ENCODE data around the gene SELENOV.

Gene SELENOV

GRCh38 chr19:39480337-39481228 lies 34.4 kb upstream of the SELENOV start, which contains the start of gene TIMM50:
TIMM50 (plus strand) TSS chr19:39480838; CDS start chr19:39480854, 16 bp downstream.
- Histone ChIP-seq H3K4me1 (ENCODE audit: insufficient read depth, insufficient read length) (no peaks in the 10 kb centered on the region), H3K9ac (ENCODE audit: insufficient read length, low read depth) (peak within 1 kb of the TSS; percentile 98), H3K9me3 (ENCODE audit: insufficient read depth, low read length) (no peaks in the 10 kb centered on the region), H3K36me3 (ENCODE audit: insufficient read depth, insufficient read length, low read length) (peaks cover 42% of the 10 kb centered on the region), H3K4me3 (ENCODE audit: insufficient read length, low read depth) (peak within 1 kb of the TSS; percentile 99), H3K27me3 (ENCODE audit: insufficient read depth, insufficient read length) (no peaks in the 10 kb centered on the region)
- TF ChIP-seq ZNF274 (IDR thresholded peaks at IDR 0.05; ENCODE audit: low read depth, low read length) (no peak), YY1 (IDR thresholded peaks at IDR 0.05; ENCODE audit: insufficient read depth, insufficient read length) (peak; percentile 83)
- peak; percentile 95 for DNase-seq (ENCODE audit: low read depth, low spot score)

- Histone ChIP-seq H3K4me1 (ENCODE audit: insufficient read depth, insufficient read length) (no peaks in the 10 kb centered on the region), H3K36me3 (ENCODE audit: insufficient read depth, insufficient read length, low read length) (peaks cover 42% of the 10 kb centered on the region)
- no peak for DNase-seq (ENCODE audit: low read depth, low spot score)
Observed at GRCh38 chr19:39481229-39481545, 33.8 kb upstream of the SELENOV start.

GRCh38 chr19:39481676-39482075 lies 33.3 kb upstream of the SELENOV start:
- Histone ChIP-seq H3K36me3 (ENCODE audit: insufficient read depth, insufficient read length, low read length) (peaks cover 42% of the 10 kb centered on the region), H3K27me3 (ENCODE audit: insufficient read depth, insufficient read length) (no peaks in the 10 kb centered on the region), H3K4me1 (ENCODE audit: insufficient read depth, insufficient read length) (no peaks in the 10 kb centered on the region), H3K9ac (ENCODE audit: insufficient read length, low read depth) (peak overlapping the region; percentile 98), H3K4me3 (ENCODE audit: insufficient read length, low read depth) (peak overlapping the region; percentile 99), H3K9me3 (ENCODE audit: insufficient read depth, low read length) (no peaks in the 10 kb centered on the region)
- TF ChIP-seq YY1 (IDR thresholded peaks at IDR 0.05; ENCODE audit: insufficient read depth, insufficient read length) (no peak), SUZ12 (IDR thresholded peaks at IDR 0.05; ENCODE audit: extremely low read depth, insufficient read depth, insufficient read length) (no peak), ZNF274 (IDR thresholded peaks at IDR 0.05; ENCODE audit: low read depth, low read length) (no peak)
- no peak for DNase-seq (ENCODE audit: low read depth, low spot score)

More at GRCh38 chr19:39481229-39481545, 33.8 kb upstream of the SELENOV start:
- Histone ChIP-seq H3K27me3 (ENCODE audit: insufficient read depth, insufficient read length) (no peaks in the 10 kb centered on the region), H3K4me3 (ENCODE audit: insufficient read length, low read depth) (peak overlapping the region; percentile 99), H3K9me3 (ENCODE audit: insufficient read depth, low read length) (no peaks in the 10 kb centered on the region), H3K9ac (ENCODE audit: insufficient read length, low read depth) (peak overlapping the region; percentile 98)
- TF ChIP-seq ZNF274 (IDR thresholded peaks at IDR 0.05; ENCODE audit: low read depth, low read length) (no peak), YY1 (IDR thresholded peaks at IDR 0.05; ENCODE audit: insufficient read depth, insufficient read length) (no peak), SUZ12 (IDR thresholded peaks at IDR 0.05; ENCODE audit: extremely low read depth, insufficient read depth, insufficient read length) (no peak)

GRCh38 chr19:39483141-39483540 lies 31.8 kb upstream of the SELENOV start:
- H3K9me3 ChIP-seq (ENCODE audit: insufficient read depth, low read length): no peaks in the 10 kb centered on the region
- H3K4me1 ChIP-seq (ENCODE audit: insufficient read depth, insufficient read length): no peaks in the 10 kb centered on the region
- DNase-seq (ENCODE audit: low read depth, low spot score): no peak
- TF ChIP-seq ZNF274 (IDR thresholded peaks at IDR 0.05; ENCODE audit: low read depth, low read length) (no peak), SUZ12 (IDR thresholded peaks at IDR 0.05; ENCODE audit: extremely low read depth, insufficient read depth, insufficient read length) (no peak), YY1 (IDR thresholded peaks at IDR 0.05; ENCODE audit: insufficient read depth, insufficient read length) (no peak)
- H3K36me3 ChIP-seq (ENCODE audit: insufficient read depth, insufficient read length, low read length): peaks cover 51% of the 10 kb centered on the region
- no peak overlapping the region for H3K9ac ChIP-seq (ENCODE audit: insufficient read length, low read depth)
- H3K27me3 ChIP-seq (ENCODE audit: insufficient read depth, insufficient read length): no peaks in the 10 kb centered on the region
- H3K4me3 ChIP-seq (ENCODE audit: insufficient read length, low read depth): no peak overlapping the region

GRCh38 chr19:39489756-39490155 lies 25.2 kb upstream of the SELENOV start:
- peaks cover 60% of the 10 kb centered on the region for H3K36me3 ChIP-seq (ENCODE audit: insufficient read depth, insufficient read length, low read length)
- DNase-seq (ENCODE audit: low read depth, low spot score): no peak

GRCh38 chr19:39492225-39492624 lies 22.7 kb upstream of the SELENOV start:
- Histone ChIP-seq H3K9ac (ENCODE audit: insufficient read length, low read depth) (no peak overlapping the region), H3K4me1 (ENCODE audit: insufficient read depth, insufficient read length) (no peaks in the 10 kb centered on the region), H3K36me3 (ENCODE audit: insufficient read depth, insufficient read length, low read length) (peaks cover 42% of the 10 kb centered on the region), H3K4me3 (ENCODE audit: insufficient read length, low read depth) (no peak overlapping the region), H3K27me3 (ENCODE audit: insufficient read depth, insufficient read length) (no peaks in the 10 kb centered on the region), H3K9me3 (ENCODE audit: insufficient read depth, low read length) (no peaks in the 10 kb centered on the region)
- no peak for DNase-seq (ENCODE audit: low read depth, low spot score)
- TF ChIP-seq SUZ12 (IDR thresholded peaks at IDR 0.05; ENCODE audit: extremely low read depth, insufficient read depth, insufficient read length) (no peak), YY1 (IDR thresholded peaks at IDR 0.05; ENCODE audit: insufficient read depth, insufficient read length) (no peak), ZNF274 (IDR thresholded peaks at IDR 0.05; ENCODE audit: low read depth, low read length) (no peak)

More at GRCh38 chr19:39489756-39490155, 25.2 kb upstream of the SELENOV start:
- TF ChIP-seq SUZ12 (IDR thresholded peaks at IDR 0.05; ENCODE audit: extremely low read depth, insufficient read depth, insufficient read length): no peak
- TF ChIP-seq YY1 (IDR thresholded peaks at IDR 0.05; ENCODE audit: insufficient read depth, insufficient read length): no peak
- TF ChIP-seq ZNF274 (IDR thresholded peaks at IDR 0.05; ENCODE audit: low read depth, low read length): no peak
- no peak overlapping the region for H3K9ac ChIP-seq (ENCODE audit: insufficient read length, low read depth)
- no peaks in the 10 kb centered on the region for H3K9me3 ChIP-seq (ENCODE audit: insufficient read depth, low read length)
- H3K4me1 ChIP-seq (ENCODE audit: insufficient read depth, insufficient read length): no peaks in the 10 kb centered on the region
- no peak overlapping the region for H3K4me3 ChIP-seq (ENCODE audit: insufficient read length, low read depth)
- H3K27me3 ChIP-seq (ENCODE audit: insufficient read depth, insufficient read length): no peaks in the 10 kb centered on the region

- Histone ChIP-seq H3K4me3 (ENCODE audit: insufficient read length, low read depth) (no peak overlapping the region), H3K4me1 (ENCODE audit: insufficient read depth, insufficient read length) (no peaks in the 10 kb centered on the region), H3K36me3 (ENCODE audit: insufficient read depth, insufficient read length, low read length) (peaks cover 39% of the 10 kb centered on the region), H3K9me3 (ENCODE audit: insufficient read depth, low read length) (no peaks in the 10 kb centered on the region), H3K27me3 (ENCODE audit: insufficient read depth, insufficient read length) (peaks cover under 1% of the 10 kb centered on the region), H3K9ac (ENCODE audit: insufficient read length, low read depth) (no peak overlapping the region)
- no peak for DNase-seq (ENCODE audit: low read depth, low spot score)
- TF ChIP-seq YY1 (IDR thresholded peaks at IDR 0.05; ENCODE audit: insufficient read depth, insufficient read length) (no peak), ZNF274 (IDR thresholded peaks at IDR 0.05; ENCODE audit: low read depth, low read length) (no peak)
Observed at GRCh38 chr19:39492788-39493187, 22.2 kb upstream of the SELENOV start.
